ENCODE results near the gene NPBWR2.

Gene NPBWR2, protein sequence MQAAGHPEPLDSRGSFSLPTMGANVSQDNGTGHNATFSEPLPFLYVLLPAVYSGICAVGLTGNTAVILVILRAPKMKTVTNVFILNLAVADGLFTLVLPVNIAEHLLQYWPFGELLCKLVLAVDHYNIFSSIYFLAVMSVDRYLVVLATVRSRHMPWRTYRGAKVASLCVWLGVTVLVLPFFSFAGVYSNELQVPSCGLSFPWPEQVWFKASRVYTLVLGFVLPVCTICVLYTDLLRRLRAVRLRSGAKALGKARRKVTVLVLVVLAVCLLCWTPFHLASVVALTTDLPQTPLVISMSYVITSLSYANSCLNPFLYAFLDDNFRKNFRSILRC

GRCh38 chr20:64106981-64107735 is at the start of gene NPBWR2:
Gene NPBWR2 (minus strand): TSS chr20:64107565. CDS start chr20:64106831, 734 bp downstream.
- DNase-seq (ENCODE audit: low spot score) = no peak

- no peak for DNase-seq (ENCODE audit: low spot score)
These were observed 48.9 kb upstream of the NPBWR2 start for GRCh38 chr20:64156136-64156885.

DNA sequence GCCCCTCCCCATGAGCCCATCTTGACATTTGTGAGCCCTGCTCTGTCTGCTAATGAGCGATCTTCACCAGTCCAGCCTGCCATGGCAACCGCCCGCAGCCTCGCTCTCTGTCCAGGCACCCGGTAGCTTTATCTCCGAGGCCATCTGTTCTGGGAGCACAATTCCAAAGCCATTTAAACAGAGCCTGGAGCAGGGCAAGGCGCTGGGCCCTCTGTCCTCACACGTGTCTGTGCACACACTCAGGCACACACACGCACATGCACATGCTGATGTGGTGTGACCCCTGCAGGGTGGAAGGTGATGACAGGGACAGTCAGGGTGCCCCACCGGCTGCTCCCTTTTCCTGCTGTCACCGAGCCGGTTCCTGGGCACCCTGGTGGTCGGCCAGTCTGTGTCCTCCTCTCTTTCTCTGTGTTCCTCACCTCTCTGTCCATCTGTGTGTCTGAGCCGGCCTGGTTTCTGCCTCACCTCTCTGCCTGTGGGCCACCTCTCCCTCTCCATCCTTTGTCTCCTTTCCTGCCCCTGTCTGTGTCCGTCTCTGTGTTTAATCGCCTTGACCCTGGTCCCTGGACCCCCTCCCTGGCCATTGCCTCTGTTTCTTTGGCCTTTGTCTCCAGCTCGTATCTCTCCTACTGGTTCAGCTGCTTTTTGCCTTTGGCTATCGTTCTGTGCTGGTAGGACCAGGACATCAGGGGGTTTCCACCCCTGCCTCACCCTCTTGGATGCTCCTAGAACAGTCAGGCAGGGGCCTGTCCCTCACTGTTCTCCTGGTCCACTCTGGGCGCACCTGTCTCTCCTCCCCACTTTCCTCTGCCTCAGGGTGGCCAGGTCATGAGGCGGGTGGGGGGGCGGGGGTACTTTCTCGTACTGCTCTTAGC is 48.1 kb upstream of the NPBWR2 start:
- no peak for DNase-seq (ENCODE audit: low spot score)

DNA sequence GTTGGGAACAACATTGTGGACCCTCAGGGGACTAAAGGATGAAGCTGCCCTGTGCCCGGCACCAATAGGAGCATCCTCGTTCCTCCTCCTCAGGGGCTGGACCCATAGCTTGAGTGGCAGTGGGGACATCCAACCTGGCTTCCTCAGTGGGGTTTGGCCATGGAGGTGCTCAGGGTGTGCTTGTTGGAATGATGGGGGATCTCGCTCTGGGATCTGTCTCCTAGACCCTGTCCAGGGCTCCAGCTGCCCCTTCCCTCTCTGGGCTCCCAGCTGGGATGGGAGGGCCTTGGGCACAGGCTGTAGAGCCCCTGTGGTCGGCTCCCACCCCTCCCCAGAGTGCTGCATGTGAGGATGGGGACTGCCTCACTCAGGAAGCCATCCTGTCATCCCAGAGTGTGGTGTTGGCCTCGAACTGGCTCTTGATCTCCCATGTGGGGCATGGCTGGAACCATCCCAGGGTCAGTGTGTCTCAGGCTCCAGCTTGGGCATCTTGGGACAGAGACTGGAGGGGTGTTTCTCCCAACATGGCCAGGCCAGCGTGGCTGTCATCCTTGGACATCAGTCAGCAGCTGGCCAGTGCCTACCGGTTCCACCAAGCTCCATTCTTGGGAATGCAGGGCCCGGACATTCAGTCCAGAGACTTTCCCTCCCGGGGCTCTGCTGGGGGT is 47.4 kb upstream of the NPBWR2 start:
- no peak for DNase-seq (ENCODE audit: low spot score)

DNA sequence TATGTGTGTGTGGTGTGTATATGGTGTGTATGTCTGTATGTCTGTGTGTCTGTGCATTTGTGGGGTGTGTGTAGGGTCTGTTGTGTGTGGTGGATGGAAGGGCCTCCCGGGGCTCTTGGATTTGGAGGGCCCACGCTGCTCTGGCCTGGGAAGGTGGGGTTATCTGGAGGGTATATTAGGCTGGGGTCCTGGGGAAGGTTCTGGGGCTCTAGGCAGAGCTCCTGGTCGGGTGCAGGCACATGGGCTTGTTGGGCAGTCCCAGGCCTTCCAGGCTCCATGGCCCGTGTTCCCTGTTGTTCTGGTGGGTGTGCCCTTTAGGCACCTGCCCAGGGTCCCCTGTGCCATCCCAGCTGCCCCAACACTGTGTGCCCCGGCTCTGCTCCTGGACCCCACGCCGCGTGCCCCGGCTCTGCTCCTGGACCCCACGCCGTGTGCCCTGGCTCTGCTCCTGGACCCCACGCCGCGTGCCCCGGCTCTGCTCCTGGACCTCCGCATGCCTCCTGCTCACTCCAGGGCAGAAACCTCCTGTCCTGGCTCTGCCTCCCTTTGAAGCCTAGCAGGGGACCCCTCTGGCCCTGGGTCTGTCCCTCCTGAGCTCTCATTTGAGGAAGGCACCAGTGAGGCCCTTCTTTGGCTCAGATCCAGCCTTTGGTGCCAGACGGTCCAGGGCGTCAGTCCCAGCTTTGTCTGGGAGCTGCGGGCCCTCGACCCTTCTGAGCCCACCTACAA is 46.7 kb upstream of the NPBWR2 start:
- no peak for DNase-seq (ENCODE audit: low spot score)

DNA sequence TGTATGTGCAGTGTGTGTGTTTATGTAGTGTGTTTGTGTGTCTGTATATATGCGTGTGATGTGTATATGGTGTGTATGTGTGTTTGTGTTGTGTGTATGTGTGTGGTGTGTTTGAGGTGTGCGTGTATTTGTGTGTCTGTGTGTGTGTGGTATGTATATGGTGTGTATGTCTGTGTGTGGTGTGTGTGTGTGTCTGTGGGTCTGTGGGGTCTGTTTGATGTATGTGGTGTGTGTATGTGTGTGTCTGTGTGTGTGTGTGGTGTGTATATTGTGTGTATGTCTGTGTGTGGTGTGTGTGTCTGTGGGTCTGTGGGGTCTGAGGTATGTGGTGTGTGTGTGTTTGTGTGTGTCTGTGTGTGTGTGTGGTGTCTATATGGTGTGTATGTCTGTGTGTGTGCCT is 46.0 kb upstream of the NPBWR2 start:
- DNase-seq (ENCODE audit: low spot score) = no peak

- no peak for DNase-seq (ENCODE audit: low spot score)
These were observed 45.5 kb upstream of the NPBWR2 start for GRCh38 chr20:64152906-64153305.

DNA sequence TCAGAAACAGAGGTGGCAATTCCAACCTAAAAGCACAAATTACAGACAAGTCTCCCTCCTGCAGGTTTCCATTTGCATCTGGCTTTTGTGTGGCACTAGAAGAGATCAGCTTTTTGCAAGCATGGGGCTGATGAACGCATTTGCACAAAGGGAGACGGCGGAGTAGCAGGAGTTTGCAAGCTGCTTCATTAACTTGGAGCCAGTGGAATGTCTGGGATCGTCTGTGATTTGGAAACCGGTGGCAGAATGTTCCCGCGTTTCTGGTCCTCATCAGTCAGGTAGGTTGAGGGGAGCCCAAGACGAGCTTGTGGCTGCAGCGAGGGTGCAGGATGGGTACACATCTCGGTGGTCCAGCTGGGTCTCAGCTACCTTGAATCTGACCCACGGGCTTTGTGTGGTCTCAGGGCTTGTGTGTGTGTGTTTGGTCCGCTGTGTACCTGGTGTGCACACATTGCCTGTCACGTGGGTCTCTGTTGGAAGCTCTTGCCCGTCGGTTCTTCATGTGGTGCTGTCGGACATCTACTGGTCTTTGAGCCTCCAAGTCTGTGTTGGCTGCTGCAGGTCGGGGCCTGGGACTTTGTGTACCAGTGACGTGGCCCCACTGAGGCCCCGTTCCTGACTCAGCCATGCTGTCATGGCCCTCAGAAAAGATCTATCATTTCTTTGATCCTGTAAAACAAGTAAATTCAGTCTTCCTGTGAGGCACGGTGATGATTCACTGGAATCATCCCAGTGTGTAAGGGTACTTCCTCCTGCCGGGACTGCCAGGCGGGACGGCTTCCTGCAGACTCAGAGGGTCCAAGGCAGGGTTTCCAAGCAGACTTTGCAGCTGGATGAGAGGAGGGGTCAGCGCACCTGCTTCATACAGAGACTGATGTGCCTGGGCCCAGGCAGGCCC is 44.5 kb upstream of the NPBWR2 start:
- DNase-seq (ENCODE audit: low spot score) = no peak

DNA sequence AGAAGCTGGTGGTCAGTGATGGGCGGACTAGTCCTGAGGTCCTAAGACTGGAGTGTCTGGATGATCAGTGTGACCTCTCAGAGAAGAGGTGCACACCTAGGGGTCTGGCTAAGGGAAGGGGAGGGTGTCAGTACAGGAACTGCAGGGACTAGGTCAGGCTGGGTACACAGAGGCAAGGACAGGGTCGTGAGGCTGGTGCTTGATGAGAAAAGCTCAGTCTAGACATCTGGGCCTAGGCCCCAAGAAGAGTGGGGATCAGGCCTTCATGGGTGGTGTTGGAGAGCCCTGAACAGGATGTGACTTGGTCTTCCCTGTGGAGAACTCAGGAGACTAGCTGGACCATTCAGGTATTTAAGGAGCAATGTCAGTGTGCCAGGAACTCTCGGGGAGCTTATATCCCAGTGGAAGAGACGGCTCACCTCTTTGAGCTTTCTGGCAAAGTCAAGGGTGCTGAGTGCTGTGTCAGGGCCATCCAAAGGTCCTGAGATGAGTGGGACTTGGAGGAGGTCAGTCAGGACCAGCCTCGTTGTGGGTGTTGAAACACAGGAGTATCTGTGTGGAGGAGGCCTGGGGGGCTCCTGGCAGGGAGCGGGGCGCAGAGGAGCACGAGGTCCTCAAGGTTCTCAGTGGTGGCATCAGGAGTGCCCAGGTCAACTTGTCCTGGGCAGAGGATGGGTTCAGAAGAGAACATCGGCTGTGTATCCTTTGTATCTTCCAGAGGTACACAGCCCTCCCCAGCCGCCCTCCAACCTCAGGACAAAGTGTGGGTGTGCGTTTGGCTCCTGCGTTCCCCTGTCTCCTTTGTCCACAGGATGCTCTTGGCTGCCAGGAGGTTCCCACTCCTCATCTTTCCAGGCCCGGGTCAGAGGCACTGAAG is 43.6 kb upstream of the NPBWR2 start:
- no peak for DNase-seq (ENCODE audit: low spot score)

DNA sequence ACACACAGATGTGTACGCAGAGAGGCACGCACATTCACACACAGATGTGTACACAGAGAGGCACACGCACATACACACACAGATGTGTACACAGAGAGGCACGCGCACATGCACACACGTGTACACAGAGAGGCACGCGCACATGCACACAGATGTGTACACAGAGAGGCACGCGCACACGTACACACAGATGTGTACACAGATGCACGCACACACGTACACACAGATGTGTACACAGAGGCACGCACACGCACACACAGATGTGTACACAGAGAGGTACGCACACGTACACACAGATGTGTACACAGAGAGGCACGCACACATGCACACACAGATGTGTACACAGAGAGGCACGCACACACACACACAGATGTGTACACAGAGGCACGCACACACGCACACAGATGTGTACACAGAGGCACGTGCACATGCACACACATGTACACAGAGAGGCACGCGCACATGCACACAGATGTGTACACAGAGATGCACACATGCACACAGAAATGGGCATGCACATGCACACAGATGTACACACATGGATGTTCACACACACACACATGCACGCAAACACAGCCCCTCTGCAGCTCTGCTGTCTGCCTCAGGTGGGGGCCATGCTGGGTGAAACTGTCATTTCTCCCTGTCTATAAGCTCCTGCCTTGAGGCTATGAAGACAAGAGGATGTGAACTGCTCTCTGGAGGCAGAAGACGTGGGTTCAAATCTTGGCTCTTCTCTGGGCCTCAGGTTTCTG is 42.6 kb upstream of the NPBWR2 start:
- no peak for DNase-seq (ENCODE audit: low spot score)

DNA sequence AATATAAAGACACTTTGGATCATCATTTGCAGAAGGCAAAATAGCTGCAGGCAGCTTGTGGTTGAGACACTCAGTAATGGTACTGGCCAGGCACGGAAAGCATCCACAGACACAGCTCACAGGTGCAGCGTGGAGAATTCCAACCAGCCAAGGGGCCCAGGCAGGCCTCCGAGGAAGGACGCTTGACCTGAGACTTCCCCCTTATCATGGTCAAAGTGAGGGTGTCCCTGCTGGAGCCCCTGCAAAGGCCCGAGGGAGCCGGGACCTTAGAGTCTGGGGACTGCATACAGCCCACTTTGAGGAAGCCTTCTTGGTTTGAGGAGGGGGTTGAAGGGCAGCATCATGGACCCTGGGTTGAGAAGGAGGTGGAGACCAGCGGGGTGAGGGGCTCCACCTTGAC is 41.8 kb upstream of the NPBWR2 start:
- DNase-seq (ENCODE audit: low spot score) = no peak

GRCh38 chr20:64148581-64148980 is 41.2 kb upstream of the NPBWR2 start:
- DNase-seq (ENCODE audit: low spot score) = no peak

- DNase-seq (ENCODE audit: low spot score) = no peak
These were observed 39.6 kb upstream of the NPBWR2 start for GRCh38 chr20:64146936-64147477.

DNA sequence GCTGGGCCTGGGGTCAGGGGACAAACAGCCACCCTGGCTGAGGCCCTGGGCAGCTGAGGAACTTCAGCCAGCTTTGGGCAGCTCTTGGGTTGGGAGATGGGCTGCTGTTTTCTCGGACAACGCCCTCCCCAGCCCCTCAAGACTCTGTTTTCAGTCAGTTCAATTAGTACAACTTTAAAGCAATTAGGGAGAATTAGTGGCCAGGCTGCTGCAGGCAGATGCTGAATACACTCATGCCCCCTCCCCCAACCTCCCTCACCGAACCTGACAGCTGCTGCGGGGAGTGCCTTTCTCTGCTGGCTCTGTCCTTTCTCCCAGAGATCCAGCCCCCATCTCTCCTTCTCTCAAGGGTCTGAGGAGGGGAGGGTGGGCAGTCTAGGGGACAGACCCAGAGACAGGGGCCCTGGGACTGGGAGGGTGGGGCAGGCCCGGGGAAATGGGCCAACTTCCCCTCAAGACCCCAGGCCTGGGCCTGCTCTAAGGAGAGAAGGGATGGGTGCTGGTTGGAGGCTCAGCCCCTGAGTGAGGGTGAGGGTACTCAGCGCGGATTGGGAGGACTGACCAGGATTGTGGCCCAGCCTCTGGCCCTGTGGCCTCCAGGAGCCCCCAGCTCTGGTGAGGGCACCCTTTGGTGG is 39.1 kb upstream of the NPBWR2 start:
- DNase-seq (ENCODE audit: low spot score) = no peak

DNA sequence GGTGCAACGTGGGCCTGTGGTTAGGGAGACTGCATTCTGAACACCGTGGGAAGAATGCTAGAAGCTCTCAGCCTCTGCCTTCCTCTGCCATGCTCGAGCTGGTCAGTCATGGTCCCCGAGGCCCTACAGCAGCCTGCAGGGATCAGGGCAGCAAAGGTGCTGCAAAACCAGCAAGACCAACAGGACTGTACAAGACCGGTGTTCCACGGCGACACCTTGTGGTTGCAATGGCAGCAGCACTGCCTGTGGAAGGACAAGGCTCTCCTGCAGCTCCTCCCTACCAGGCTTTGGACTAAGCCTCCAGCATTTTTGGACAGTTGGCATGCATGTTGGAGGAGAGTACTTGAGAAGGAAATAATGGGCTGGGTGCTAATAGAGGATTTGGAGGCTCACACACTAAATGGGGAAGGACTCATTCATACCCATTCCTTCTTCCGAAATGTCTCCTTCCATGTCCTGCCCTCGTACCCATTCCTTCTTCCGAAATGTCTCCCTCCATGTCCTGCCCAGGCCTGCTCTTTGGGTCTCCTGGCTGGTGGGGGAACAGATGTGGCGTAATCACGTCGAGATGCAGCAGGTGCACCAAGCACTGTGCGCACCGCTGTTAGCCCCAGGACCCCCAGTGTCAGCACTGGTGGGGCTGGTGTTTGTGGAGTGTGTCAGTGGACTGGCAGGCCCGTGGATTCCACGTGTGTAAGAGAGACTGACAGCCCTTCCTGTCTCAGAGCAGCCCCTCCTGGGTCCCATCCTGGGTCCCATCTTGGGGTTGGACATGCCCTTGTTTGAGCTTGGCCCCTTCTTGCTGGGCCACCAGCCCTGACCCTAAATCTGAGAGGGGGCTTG is 38.3 kb upstream of the NPBWR2 start:
- no peak for DNase-seq (ENCODE audit: low spot score)
